Lower lobe of right lung (tissue), 2 donors: ENCODE results near the gene CAMK2D. TPM values are rescaled to one million over a fixed set of nuclear protein-coding genes. Genes with fewer than 3 reads are reported as not detected.

Source experiments
- ATAC-seq, 2 donors: fragments of 200-7000 bp; cut with Tn5 transposase; one replicate each; pipeline ENCODE4 v1.9.1; 2020 to 2022; ENCODE audit warnings: mild to moderate bottlenecking in 2 of 2, moderate library complexity in 2 of 2
- DNase-seq: peaks from one replicate; pipeline ENCODE4 v3.0.0-alpha.2; 2020
- H3K27ac ChIP-seq: fragments of 200-600 bp; one replicate; pipeline ENCODE4 v1.8.0; 2022
- H3K27me3 ChIP-seq: fragments of 200-600 bp; one replicate; pipeline ENCODE4 v1.8.0; 2022; ENCODE audit warnings: low read depth
- H3K36me3 ChIP-seq: fragments of 200-600 bp; one replicate; pipeline ENCODE4 v1.8.0; 2022; ENCODE audit warnings: mild to moderate bottlenecking
- H3K4me1 ChIP-seq: fragments of 200-600 bp; one replicate; pipeline ENCODE4 v1.8.0; 2022
- H3K4me3 ChIP-seq: fragments of 200-600 bp; one replicate; pipeline ENCODE4 v1.8.0; 2022; ENCODE audit warnings: mild to moderate bottlenecking
- H3K9me3 ChIP-seq: fragments of 200-600 bp; one replicate; pipeline ENCODE4 v1.8.0; 2022
- CTCF ChIP-seq: fragments of 200-600 bp; IDR thresholded peaks from one replicate; pipeline ENCODE4 v1.8.0; 2022; ENCODE audit warnings: antibody characterized with exemption, mild to moderate bottlenecking
- intact Hi-C: fragments of 100-400 bp; cut with DNase I; formaldehyde crosslinking; loops from one replicate; pipeline ENCODE4 v1.11.0; 2022
- total RNA-seq: library from RNA; stranded (reverse); fragmentation: NEBNext Ultra II Directional; extraction: Animal tissue kit (Norgen Biotek cat#: 25700); gene quantifications from one replicate; pipeline ENCODE4 v1.2.1, GENCODE V29; 2021
- donor health status: DM: no; HTN: yes; CAD: no; lungs with severe emphysema.

CAMK2D gene
- total RNA-seq, 1 donor from 2014 or later = 40.7 TPM

GRCh38 chr4:113461281-113461680 is 300.3 kb downstream of the CAMK2D start:
- TF ChIP-seq CTCF = no peak
- intact Hi-C loops = no loop called here
- ATAC-seq (no peak), DNase-seq (no peak)
- Histone ChIP-seq H3K9me3 (no peaks in the 10 kb centered on the region), H3K4me3 (no peak overlapping the region), H3K4me1 (no peaks in the 10 kb centered on the region), H3K27me3 (no peaks in the 10 kb centered on the region), H3K27ac (no peak overlapping the region), H3K36me3 (peaks cover 41% of the 10 kb centered on the region)

GRCh38 chr4:113457886-113458285 is 303.7 kb downstream of the CAMK2D start:
- Histone ChIP-seq H3K36me3 (peaks cover 38% of the 10 kb centered on the region), H3K27me3 (no peaks in the 10 kb centered on the region), H3K4me1 (peaks cover 9% of the 10 kb centered on the region), H3K27ac (no peak overlapping the region), H3K4me3 (no peak overlapping the region), H3K9me3 (no peaks in the 10 kb centered on the region)
- intact Hi-C loops = no loop called here
- ATAC-seq (no peak), DNase-seq (no peak)
- TF ChIP-seq CTCF = no peak

- no peak for ATAC-seq
These were observed 304.4 kb downstream of the CAMK2D start for GRCh38 chr4:113457121-113457520.

GRCh38 chr4:113455061-113455460 is 306.5 kb downstream of the CAMK2D start:
- H3K36me3 ChIP-seq = peaks cover 38% of the 10 kb centered on the region
- ATAC-seq = no peak
- no peak for TF ChIP-seq CTCF

More at GRCh38 chr4:113457121-113457520, 304.4 kb downstream of the CAMK2D start:
- no peaks in the 10 kb centered on the region for H3K9me3 ChIP-seq
- no peak overlapping the region for H3K27ac ChIP-seq
- no peak overlapping the region for H3K4me3 ChIP-seq
- H3K4me1 ChIP-seq = peaks cover 17% of the 10 kb centered on the region
- DNase-seq = no peak
- H3K36me3 ChIP-seq = peaks cover 38% of the 10 kb centered on the region
- H3K27me3 ChIP-seq = no peaks in the 10 kb centered on the region
- intact Hi-C loops = no loop called here
- TF ChIP-seq CTCF = no peak

GRCh38 chr4:113452868-113453620 is 308.5 kb downstream of the CAMK2D start:
- intact Hi-C loops = no loop called here
- peaks cover 24% of the 10 kb centered on the region for H3K36me3 ChIP-seq
- H3K4me1 ChIP-seq = peaks cover 35% of the 10 kb centered on the region
- H3K27ac ChIP-seq = peak overlapping the region; percentile 3
- no peaks in the 10 kb centered on the region for H3K27me3 ChIP-seq
- ATAC-seq (peak; percentile 25 to 70), DNase-seq (no peak)
- no peak for TF ChIP-seq CTCF
- H3K9me3 ChIP-seq = no peaks in the 10 kb centered on the region
- H3K4me3 ChIP-seq = no peak overlapping the region

More at GRCh38 chr4:113455061-113455460, 306.5 kb downstream of the CAMK2D start:
- H3K27me3 ChIP-seq = no peaks in the 10 kb centered on the region
- intact Hi-C loops = no loop called here
- no peak overlapping the region for H3K4me3 ChIP-seq
- no peak for DNase-seq
- H3K4me1 ChIP-seq = peaks cover 25% of the 10 kb centered on the region
- no peak overlapping the region for H3K27ac ChIP-seq
- no peaks in the 10 kb centered on the region for H3K9me3 ChIP-seq
